Endothelial cell of umbilical vein (primary cell): Measurements from ENCODE around the gene PKNOX2. TPM values are rescaled to one million over a fixed set of nuclear protein-coding genes. Genes with fewer than 3 reads are reported as not detected.
A peak's percentile ranks its signal among the peaks of the same experiment; 100 is the strongest.

Experiments used
- BruUV-seq: library from RNA; stranded (reverse); fragments of 400-500 nt; replicated peaks from 2 replicates; lab custom pipeline; 2021; lab: Mats Ljungman, UMichigan
- CTCF ChIA-PET: fragments of 300-600, 350-600 bp; sonication (Branson Sonifier 250); formaldehyde crosslinking; loops from one replicate; lab custom pipeline; 2021; ENCODE audit warnings: antibody characterized with exemption, inconsistent platforms; lab: Charles Lee
- POLR2A ChIA-PET: fragments of 300-600, 350-600 bp; sonication (Branson Sonifier 250); formaldehyde crosslinking; loops from one replicate; lab custom pipeline; 2021; ENCODE audit warnings: antibody characterized with exemption, inconsistent platforms; lab: Charles Lee
- DNase-seq: peaks from one replicate; pipeline ENCODE4 v3.0.0-alpha.2; 2011; ENCODE audit warnings: low read depth, low spot score
- FAIRE-seq: peaks from 2 replicates; lab custom pipeline; 2011; peaks lifted over from hg19 to GRCh38; lab: Jason Lieb, UNC
- H2AFZ ChIP-seq: 2 replicates; pipeline ENCODE4 v1.6.0; 2012; ENCODE audit warnings: low read depth, low read length, control low read depth, inconsistent platforms
- H3K27ac ChIP-seq: 2 replicates; pipeline ENCODE4 v1.5.1; 2011; ENCODE audit warnings: low read depth, mild to moderate bottlenecking, control low read depth, low read length, moderate library complexity; ENCODE audit not compliant: insufficient read depth
- H3K27me3 ChIP-seq, 2 experiments: 2 replicates each; pipeline versions ENCODE4 v1.6.0 to v1.6.1; 2011; ENCODE audit warnings: low read length in 2 of 2, mixed read lengths in 1 of 2; ENCODE audit not compliant: control insufficient read depth in 2 of 2, insufficient read depth in 2 of 2
- H3K36me3 ChIP-seq, 2 experiments: 2 replicates in 1 of 2; 3 replicates in 1 of 2; pipeline ENCODE4 v1.5.1; 2011; ENCODE audit warnings: low read length in 2 of 2, mild to moderate bottlenecking in 1 of 2, moderate library complexity in 1 of 2; ENCODE audit not compliant: control insufficient read depth in 2 of 2, insufficient read depth in 2 of 2; ENCODE audit errors: extremely low read depth in 1 of 2
- H3K4me1 ChIP-seq: 3 replicates; pipeline ENCODE4 v1.5.1; 2011; ENCODE audit warnings: mild to moderate bottlenecking, low read length; ENCODE audit not compliant: control insufficient read depth, insufficient read depth; ENCODE audit errors: extremely low read depth
- H3K4me2 ChIP-seq: 2 replicates; pipeline ENCODE4 v1.6.1; 2011; ENCODE audit warnings: low read length, control low read depth, mixed read lengths; ENCODE audit not compliant: insufficient read depth
- H3K4me3 ChIP-seq, 3 experiments: fragments of 200-600 bp in 1 of 3; sonication (generic), shearing (Covaris generic) in 1 of 3; replicated peaks in 1 of 3; 2 replicates each; pipeline ENCODE4 v1.5.1; 2011 to 2016; ENCODE audit warnings: control low read depth in 3 of 3, low read length in 3 of 3, mild to moderate bottlenecking in 2 of 3, inconsistent platforms in 1 of 3, low read depth in 1 of 3, moderate library complexity in 1 of 3; ENCODE audit not compliant: insufficient read depth in 1 of 3
- H3K79me2 ChIP-seq: 2 replicates; pipeline ENCODE4 v1.6.0; 2012; ENCODE audit warnings: low read length, inconsistent platforms; ENCODE audit not compliant: control insufficient read depth, insufficient read depth
- H3K9ac ChIP-seq: replicated peaks from 2 replicates; pipeline ENCODE3; 2011; ENCODE audit warnings: low read length, control low read depth; ENCODE audit not compliant: insufficient read depth; ENCODE audit errors: extremely low read depth
- H3K9me1 ChIP-seq: replicated peaks from 3 replicates; pipeline ENCODE4 v1.6.0; 2011; ENCODE audit warnings: mild to moderate bottlenecking, low read length; ENCODE audit not compliant: control insufficient read depth, insufficient read depth; ENCODE audit errors: extremely low read depth
- H3K9me3 ChIP-seq: replicated peaks from 2 replicates; pipeline ENCODE4 v1.5.1; 2012; ENCODE audit warnings: low read length, inconsistent platforms; ENCODE audit not compliant: control insufficient read depth, insufficient read depth
- H4K20me1 ChIP-seq: replicated peaks from 2 replicates; pipeline ENCODE3; 2011; ENCODE audit warnings: mild to moderate bottlenecking, low read length; ENCODE audit not compliant: control insufficient read depth, insufficient read depth; ENCODE audit errors: extremely low read depth
- EZH2 ChIP-seq: IDR thresholded peaks from 2 replicates; pipeline ENCODE4 v1.6.1; 2012; ENCODE audit warnings: borderline replicate concordance, low read depth, mild to moderate bottlenecking, moderate library complexity, low read length, inconsistent platforms; ENCODE audit not compliant: severe bottlenecking
- FOS ChIP-seq: IDR thresholded peaks from 2 replicates; pipeline ENCODE4 v1.6.1; 2011; ENCODE audit warnings: mild to moderate bottlenecking, low read length, moderate library complexity, borderline replicate concordance; ENCODE audit not compliant: insufficient read depth
- GATA2 ChIP-seq: IDR thresholded peaks from 2 replicates; pipeline ENCODE4 v1.7.0; 2011; ENCODE audit warnings: low read depth, mild to moderate bottlenecking, moderate library complexity, mixed read lengths, low read length; ENCODE audit not compliant: insufficient read length, insufficient read depth
- JUN ChIP-seq: IDR thresholded peaks from 2 replicates; pipeline ENCODE4 v1.6.1; 2011; ENCODE audit warnings: borderline replicate concordance, low read depth; ENCODE audit not compliant: insufficient read length, insufficient read depth
- MYC ChIP-seq: IDR thresholded peaks from one replicate; pipeline ENCODE4 v1.6.1; 2011; ENCODE audit warnings: mild to moderate bottlenecking, low read depth, low read length
- POLR2A ChIP-seq: IDR thresholded peaks from 2 replicates; pipeline ENCODE4 v1.6.1; 2012; ENCODE audit warnings: low read depth, mild to moderate bottlenecking, control low read depth, low read length
- POLR2AphosphoS5 ChIP-seq: IDR thresholded peaks from 2 replicates; pipeline ENCODE4 v1.6.1; 2012; ENCODE audit warnings: low read depth, mild to moderate bottlenecking, control low read depth, low read length, moderate library complexity; ENCODE audit not compliant: insufficient read depth
- dilution Hi-C: fragments of 300-500 bp; cut with MboI; formaldehyde crosslinking; loops from one replicate; pipeline ENCODE4 v1.15.0; 2019; ENCODE audit warnings: low sequenced_read_pairs; ENCODE audit not compliant: extremely low pct_ligation_motif_present
- intact Hi-C: fragments of 100-400 bp; cut with micrococcal nuclease; formaldehyde crosslinking; loops from one replicate; pipeline ENCODE4 v1.10.0; 2022
- polyA plus RNA-seq, 4 experiments: library from polyadenylated mRNA; depleted of rRNA in 3 of 4; stranded (reverse) in 3 of 4; unstranded in 1 of 4; fragments of >200 nt; gene quantifications; 2 replicates each; pipeline versions ENCODE4 v1.2.1 to v1.2.3, GENCODE V29; 2011 to 2012; ENCODE audit warnings: missing spikeins in 1 of 4
- total RNA-seq: library from RNA; stranded (reverse); gene quantifications from 2 replicates; pipeline ENCODE4 v1.2.3, GENCODE V29; 2021

Gene PKNOX2
- total and polyA plus RNA-seq, 2 donors (not counting 3 experiments of a cell fraction or from before 2014, with no cell fraction given), result 0.11 to 0.91 TPM

- intact Hi-C loops, result no loop called here
- Histone ChIP-seq H3K36me3 (no peaks in the 10 kb centered on the region), H3K9ac (no peak overlapping the region), H3K27me3 (peaks cover 0 to 3% of the 10 kb centered on the region in 2 experiments), H3K4me2 (no peak overlapping the region), H3K79me2 (no peaks in the 10 kb centered on the region), H3K9me1 (no peaks in the 10 kb centered on the region), H3K9me3 (no peaks in the 10 kb centered on the region), H2AFZ (no peak overlapping the region), H3K4me3 (no peak overlapping the region), H3K4me1 (peaks cover 45% of the 10 kb centered on the region), H4K20me1 (no peaks in the 10 kb centered on the region), H3K27ac (no peak overlapping the region)
- peak; percentile 35 for DNase-seq
- FAIRE-seq, result no peak
- no TSS peak for BruUV-seq
- dilution Hi-C loops, result no loop called here
- ChIA-PET CTCF (interaction anchor here (0.8 to 1.0 kb wide), 2 partner anchors 29 to 50 kb away, joined by 3 read pairs; no protein-coding TSS in a partner anchor), POLR2A (no interaction called here)
- no peak for TF ChIP-seq POLR2A
- no peak for TF ChIP-seq GATA2
- no peak for TF ChIP-seq FOS
- TF ChIP-seq EZH2, result no peak
Measured at GRCh38 chr11:125295931-125296330, 131.4 kb downstream of the PKNOX2 start.

- FAIRE-seq (peak; percentile 97), DNase-seq (peak; percentile 63)
- dilution Hi-C loops, result no loop called here
Measured at GRCh38 chr11:125297346-125297915, 132.9 kb downstream of the PKNOX2 start.

More at GRCh38 chr11:125297346-125297915, 132.9 kb downstream of the PKNOX2 start:
- TF ChIP-seq POLR2A, result peak; percentile 16
- peak; percentile 66 for TF ChIP-seq POLR2AphosphoS5
- peak; percentile 23 for TF ChIP-seq JUN
- no peak for TF ChIP-seq EZH2
- peak; percentile 68 for TF ChIP-seq FOS
- no peak for TF ChIP-seq MYC
- H3K4me2 ChIP-seq, result peak overlapping the region; percentile 22
- peak overlapping the region; percentile 90 for H3K27ac ChIP-seq
- BruUV-seq, result no TSS peak
- H4K20me1 ChIP-seq, result no peaks in the 10 kb centered on the region
- no peaks in the 10 kb centered on the region for H3K9me1 ChIP-seq
- no peaks in the 10 kb centered on the region for H3K79me2 ChIP-seq
- POLR2A ChIA-PET, result no interaction called here
- H3K4me1 ChIP-seq, result peaks cover 52% of the 10 kb centered on the region
- no peaks in the 10 kb centered on the region for H3K9me3 ChIP-seq
- no peaks in the 10 kb centered on the region for H3K36me3 ChIP-seq
- H3K4me3 ChIP-seq, result no peak overlapping the region
- peak overlapping the region; percentile 11 for H3K9ac ChIP-seq
- CTCF ChIA-PET, result interaction anchor here (0.7 to 2.1 kb wide), 4 partner anchors 49 to 206 kb away, joined by 3 to 16 read pairs (median 4); no protein-coding TSS in a partner anchor
- intact Hi-C loops, result loop anchor here (1.0 kb wide), 1 partner anchor 48 kb away; no protein-coding TSS in a partner anchor
- H3K27me3 ChIP-seq, result peaks cover 0 to 2% of the 10 kb centered on the region in 2 experiments
- peak overlapping the region; percentile 21 for H2AFZ ChIP-seq
